ENCODE measurements around the gene MPP1. TPM values are rescaled to one million over a fixed set of nuclear protein-coding genes. Genes with fewer than 3 reads are reported as not detected.

MPP1 gene
- total RNA-seq, 5 donors from 2014 or later (not counting 1 experiment from before 2014, with no cell fraction given) = 13.6 to 24.1 (median 15.1) TPM

- no CpG with 5 or more reads among the region's 6 CpGs for WGBS (ENCODE audit: insufficient coverage)
- ChIA-PET POLR2A (no interaction called here), CTCF (interaction anchor here in 1 of 2 donors (1.0 to 4.5 kb wide), 6 partner anchors 12 to 53 kb away, joined by 3 to 29 read pairs (median 4); partner anchors contain the start of gene DKC1)
- no peaks in the 10 kb centered on the region for H3K36me3 ChIP-seq (ENCODE audit: control insufficient read depth in 2 of 2, extremely low read depth in 1 of 2, insufficient read depth in 1 of 2, low read length in 1 of 2)
- H3K27me3 ChIP-seq (replicated peaks in 1 of 2; ENCODE audit: control insufficient read depth in 2 of 2, extremely low read depth in 1 of 2, insufficient read depth in 2 of 2, low read length in 1 of 2) = no peaks in the 10 kb centered on the region
- peaks cover 15 to 37% (median 31%) of the 10 kb centered on the region in 3 donors for H3K4me1 Mint-ChIP-seq
- ATAC-seq (replicated peaks in 1 of 4) = no peak
- peak overlapping the region; percentile 64 to 81 for H3K27ac Mint-ChIP-seq
- peak overlapping the region; percentile 65 to 82 (median 70) for H3K4me3 Mint-ChIP-seq
- H3K4me3 ChIP-seq (ENCODE audit: control insufficient read depth in 1 of 2, extremely low read depth in 1 of 2, low read length in 1 of 2) = peak overlapping the region in 1 of 2 donors; percentile 69
- no peaks in the 10 kb centered on the region for H3K9me3 ChIP-seq
- H3K4me1 ChIP-seq (ENCODE audit: control insufficient read depth in 1 of 2, extremely low read depth in 1 of 2, insufficient read depth in 2 of 2, low read length in 2 of 2) = peaks cover 2 to 26% of the 10 kb centered on the region in 2 experiments
- no peaks in the 10 kb centered on the region for H3K9me3 Mint-ChIP-seq
- peaks cover 0 to 19% of the 10 kb centered on the region in 2 donors for H3K27me3 Mint-ChIP-seq
- DNase-seq = no peak
- H3K27ac ChIP-seq (ENCODE audit: low read length) = peak overlapping the region; percentile 63
- H3K36me3 Mint-ChIP-seq = no peaks in the 10 kb centered on the region
Observed at GRCh38 chrX:154749856-154750255, 55.4 kb downstream of the MPP1 start.

- ATAC-seq (replicated peaks in 1 of 4) (peak; percentile 54 to 71 (median 59)), DNase-seq (peak in 26 of 35 experiments; percentile 10 to 83 (median 33))
- ChIA-PET CTCF (interaction anchor here in 1 of 2 donors (0.7 to 4.5 kb wide), 16 partner anchors 8 to 158 kb away, joined by 3 to 48 read pairs (median 5); partner anchors contain the start of gene DKC1), POLR2A (interaction anchor here in 1 of 2 donors (1.0 kb wide), 1 partner anchor 19 kb away, joined by 3 read pairs; no protein-coding TSS in a partner anchor)
- whole genome bisulfite sequencing (ENCODE audit: insufficient coverage) = no CpG with 5 or more reads among the region's 11 CpGs
- Histone ChIP-seq H3K4me1 (ENCODE audit: control insufficient read depth in 1 of 2, extremely low read depth in 1 of 2, insufficient read depth in 2 of 2, low read length in 2 of 2) (peaks cover 2 to 27% of the 10 kb centered on the region in 2 experiments), H3K4me3 (ENCODE audit: control insufficient read depth in 1 of 2, extremely low read depth in 1 of 2, low read length in 1 of 2) (peak overlapping the region in 1 of 2 donors; percentile 15), H3K27ac (ENCODE audit: low read length) (peak overlapping the region; percentile 29), H3K9me3 (no peaks in the 10 kb centered on the region), H3K27me3 (replicated peaks in 1 of 2; ENCODE audit: control insufficient read depth in 2 of 2, extremely low read depth in 1 of 2, insufficient read depth in 2 of 2, low read length in 1 of 2) (no peaks in the 10 kb centered on the region), H3K36me3 (ENCODE audit: control insufficient read depth in 2 of 2, extremely low read depth in 1 of 2, insufficient read depth in 1 of 2, low read length in 1 of 2) (no peaks in the 10 kb centered on the region)
- H3K27ac Mint-ChIP-seq = peak overlapping the region in 1 of 2 donors; percentile 44
- H3K4me3 Mint-ChIP-seq = peak overlapping the region in 2 of 3 donors; percentile 46 to 56
- H3K9me3 Mint-ChIP-seq = no peaks in the 10 kb centered on the region
- peaks cover 0 to 16% of the 10 kb centered on the region in 2 donors for H3K27me3 Mint-ChIP-seq
- H3K4me1 Mint-ChIP-seq = peaks cover 21 to 42% (median 34%) of the 10 kb centered on the region in 3 donors
- H3K36me3 Mint-ChIP-seq = no peaks in the 10 kb centered on the region
Observed at GRCh38 chrX:154748712-154749339, 56.5 kb downstream of the MPP1 start.

- Histone ChIP-seq H3K4me3 (ENCODE audit: control insufficient read depth in 1 of 2, extremely low read depth in 1 of 2, low read length in 1 of 2) (no peak overlapping the region), H3K36me3 (ENCODE audit: control insufficient read depth in 2 of 2, extremely low read depth in 1 of 2, insufficient read depth in 1 of 2, low read length in 1 of 2) (no peaks in the 10 kb centered on the region), H3K27ac (ENCODE audit: low read length) (no peak overlapping the region), H3K27me3 (replicated peaks in 1 of 2; ENCODE audit: control insufficient read depth in 2 of 2, extremely low read depth in 1 of 2, insufficient read depth in 2 of 2, low read length in 1 of 2) (no peaks in the 10 kb centered on the region), H3K9me3 (no peaks in the 10 kb centered on the region), H3K4me1 (ENCODE audit: control insufficient read depth in 1 of 2, extremely low read depth in 1 of 2, insufficient read depth in 2 of 2, low read length in 2 of 2) (peaks cover 2 to 31% of the 10 kb centered on the region in 2 experiments)
- POLR2A ChIA-PET = no interaction called here
- no peak overlapping the region for H3K4me3 Mint-ChIP-seq
- peak overlapping the region in 1 of 2 donors; percentile 31 for H3K27ac Mint-ChIP-seq
- no peaks in the 10 kb centered on the region for H3K9me3 Mint-ChIP-seq
- peaks cover 32 to 63% (median 38%) of the 10 kb centered on the region in 3 donors for H3K4me1 Mint-ChIP-seq
- CTCF ChIA-PET = no interaction called here
- DNase-seq = no peak
- no peak for ATAC-seq (replicated peaks in 1 of 4)
- peaks cover 0 to under 1% of the 10 kb centered on the region in 2 donors for H3K27me3 Mint-ChIP-seq
- H3K36me3 Mint-ChIP-seq = peaks cover 8% of the 10 kb centered on the region
Observed at GRCh38 chrX:154742613-154743012, 62.7 kb downstream of the MPP1 start.

- Mint-ChIP-seq H3K36me3 (peaks cover 8% of the 10 kb centered on the region), H3K27ac (peak overlapping the region; percentile 74 to 78), H3K4me3 (no peak overlapping the region), H3K27me3 (peaks cover 0 to 23% of the 10 kb centered on the region in 2 donors), H3K4me1 (peaks cover 55 to 77% (median 55%) of the 10 kb centered on the region in 3 donors), H3K9me3 (no peaks in the 10 kb centered on the region)
- peak in 2 of 4 experiments; percentile 24 to 25 for ATAC-seq (replicated peaks in 1 of 4)
- Histone ChIP-seq H3K36me3 (ENCODE audit: control insufficient read depth in 2 of 2, extremely low read depth in 1 of 2, insufficient read depth in 1 of 2, low read length in 1 of 2) (no peaks in the 10 kb centered on the region), H3K27ac (ENCODE audit: low read length) (peak overlapping the region; percentile 34), H3K4me3 (ENCODE audit: control insufficient read depth in 1 of 2, extremely low read depth in 1 of 2, low read length in 1 of 2) (no peak overlapping the region), H3K27me3 (replicated peaks in 1 of 2; ENCODE audit: control insufficient read depth in 2 of 2, extremely low read depth in 1 of 2, insufficient read depth in 2 of 2, low read length in 1 of 2) (no peaks in the 10 kb centered on the region), H3K4me1 (ENCODE audit: control insufficient read depth in 1 of 2, extremely low read depth in 1 of 2, insufficient read depth in 2 of 2, low read length in 2 of 2) (peaks cover 4 to 50% of the 10 kb centered on the region in 2 experiments), H3K9me3 (no peaks in the 10 kb centered on the region)
- whole genome bisulfite sequencing (ENCODE audit: insufficient coverage) = no CpG with 5 or more reads among the region's 2 CpGs
- no peak for DNase-seq
- POLR2A ChIA-PET = interaction anchor here in 1 of 2 donors (0.5 kb wide), 1 partner anchor 243 kb away, joined by 8 read pairs; no protein-coding TSS in a partner anchor
- CTCF ChIA-PET = interaction anchor here in 1 of 2 donors (0.9 to 1.1 kb wide), 2 partner anchors 8 to 9 kb away, joined by 4 to 8 read pairs; no protein-coding TSS in a partner anchor
Observed at GRCh38 chrX:154739952-154740465, 65.3 kb downstream of the MPP1 start.

GRCh38 chrX:154738011-154738738, 67.1 kb downstream of the MPP1 start:
- Mint-ChIP-seq H3K4me3 (peak overlapping the region in 1 of 3 donors; percentile 34), H3K9me3 (no peaks in the 10 kb centered on the region), H3K4me1 (peaks cover 62 to 88% (median 70%) of the 10 kb centered on the region in 3 donors), H3K36me3 (peaks cover 7% of the 10 kb centered on the region), H3K27ac (peak overlapping the region; percentile 77 to 86), H3K27me3 (peaks cover 0 to 23% of the 10 kb centered on the region in 2 donors)
- peak in 2 of 4 experiments; percentile 45 to 48 for ATAC-seq (replicated peaks in 1 of 4)
- Histone ChIP-seq H3K4me3 (ENCODE audit: control insufficient read depth in 1 of 2, extremely low read depth in 1 of 2, low read length in 1 of 2) (no peak overlapping the region), H3K4me1 (ENCODE audit: control insufficient read depth in 1 of 2, extremely low read depth in 1 of 2, insufficient read depth in 2 of 2, low read length in 2 of 2) (peaks cover 14 to 57% of the 10 kb centered on the region in 2 experiments), H3K9me3 (no peaks in the 10 kb centered on the region), H3K36me3 (ENCODE audit: control insufficient read depth in 2 of 2, extremely low read depth in 1 of 2, insufficient read depth in 1 of 2, low read length in 1 of 2) (no peaks in the 10 kb centered on the region), H3K27ac (ENCODE audit: low read length) (peak overlapping the region; percentile 78), H3K27me3 (replicated peaks in 1 of 2; ENCODE audit: control insufficient read depth in 2 of 2, extremely low read depth in 1 of 2, insufficient read depth in 2 of 2, low read length in 1 of 2) (no peaks in the 10 kb centered on the region)
- 32% methylated on average over 5 of the region's 8 CpGs for WGBS (ENCODE audit: insufficient coverage)
- POLR2A ChIA-PET = interaction anchor here in 1 of 2 donors (1.0 kb wide), 1 partner anchor 9 kb away, joined by 7 read pairs; no protein-coding TSS in a partner anchor
- CTCF ChIA-PET = interaction anchor here in 1 of 2 donors (0.8 to 1.6 kb wide), 4 partner anchors 8 to 20 kb away, joined by 3 to 6 read pairs (median 4); no protein-coding TSS in a partner anchor
- DNase-seq = peak in 3 of 35 experiments; percentile 23 to 57 (median 23)

- Histone ChIP-seq H3K27ac (ENCODE audit: low read length) (peak overlapping the region; percentile 78), H3K4me1 (ENCODE audit: control insufficient read depth in 1 of 2, extremely low read depth in 1 of 2, insufficient read depth in 2 of 2, low read length in 2 of 2) (peaks cover 17 to 63% of the 10 kb centered on the region in 2 experiments), H3K27me3 (replicated peaks in 1 of 2; ENCODE audit: control insufficient read depth in 2 of 2, extremely low read depth in 1 of 2, insufficient read depth in 2 of 2, low read length in 1 of 2) (no peaks in the 10 kb centered on the region), H3K9me3 (no peaks in the 10 kb centered on the region), H3K36me3 (ENCODE audit: control insufficient read depth in 2 of 2, extremely low read depth in 1 of 2, insufficient read depth in 1 of 2, low read length in 1 of 2) (no peaks in the 10 kb centered on the region), H3K4me3 (ENCODE audit: control insufficient read depth in 1 of 2, extremely low read depth in 1 of 2, low read length in 1 of 2) (no peak overlapping the region)
- ChIA-PET CTCF (interaction anchor here in 1 of 2 donors (1.2 to 1.6 kb wide), 2 partner anchors 9 to 19 kb away, joined by 4 to 5 read pairs; no protein-coding TSS in a partner anchor), POLR2A (no interaction called here)
- H3K36me3 Mint-ChIP-seq = peaks cover 5% of the 10 kb centered on the region
- DNase-seq (no peak), ATAC-seq (replicated peaks in 1 of 4) (no peak)
- no peaks in the 10 kb centered on the region for H3K9me3 Mint-ChIP-seq
- H3K4me1 Mint-ChIP-seq = peaks cover 70 to 91% (median 77%) of the 10 kb centered on the region in 3 donors
- WGBS (ENCODE audit: insufficient coverage) = no CpG with 5 or more reads among the region's 5 CpGs
- peak overlapping the region in 1 of 3 donors; percentile 41 for H3K4me3 Mint-ChIP-seq
- H3K27me3 Mint-ChIP-seq = peaks cover 0 to 23% of the 10 kb centered on the region in 2 donors
- H3K27ac Mint-ChIP-seq = peak overlapping the region; percentile 62 to 96
Observed at GRCh38 chrX:154737136-154737535, 68.1 kb downstream of the MPP1 start.
